GM13976 (cell line): ENCODE data around the gene NBEA.

Experiments
- DNase-seq: peaks from one replicate; pipeline ENCODE4 v3.0.0; 2012; ENCODE audit warnings: low spot score
- CTCF ChIP-seq: IDR thresholded peaks from 2 replicates; pipeline ENCODE4 v1.5.1; 2012; ENCODE audit warnings: borderline replicate concordance, mild to moderate bottlenecking; ENCODE audit not compliant: insufficient read depth; ENCODE audit errors: extremely low read depth, missing control alignments, control extremely low read depth
- in situ Hi-C: fragments of 300-500 bp; cut with MboI; formaldehyde crosslinking; loops from one replicate; pipeline ENCODE4 v1.12.0; 2022; ENCODE audit warnings: low sequenced_read_pairs, mixed read lengths, inconsistent platforms; ENCODE audit not compliant: unreplicated experiment

NBEA gene

GRCh38 chr13:35482527-35482926, 540.5 kb downstream of the NBEA start:
- no peak for TF ChIP-seq CTCF
- DNase-seq: no peak
- in situ Hi-C loops: no loop called here

- no peak for DNase-seq
- no peak for TF ChIP-seq CTCF
- in situ Hi-C loops: no loop called here
These were observed 541.7 kb downstream of the NBEA start for GRCh38 chr13:35483761-35484160.

GRCh38 chr13:35484384-35484783, 542.3 kb downstream of the NBEA start:
- in situ Hi-C loops: no loop called here
- no peak for TF ChIP-seq CTCF
- DNase-seq: no peak

GRCh38 chr13:35485424-35485823, 543.4 kb downstream of the NBEA start:
- TF ChIP-seq CTCF: no peak
- no peak for DNase-seq
- in situ Hi-C loops: no loop called here

- in situ Hi-C loops: no loop called here
- DNase-seq: no peak
These were observed 547.0 kb downstream of the NBEA start for GRCh38 chr13:35489050-35489449.

GRCh38 chr13:35496006-35496405, 553.9 kb downstream of the NBEA start:
- in situ Hi-C loops: no loop called here
- DNase-seq: no peak
- no peak for TF ChIP-seq CTCF

More at GRCh38 chr13:35489050-35489449, 547.0 kb downstream of the NBEA start:
- no peak for TF ChIP-seq CTCF
